DOHH2 (cell line): Measurements from ENCODE around the gene ARHGAP4.

Source experiments
- H3F3A ChIP-seq: fragments of 200-600 bp; sonication (generic), shearing (Covaris generic); 2 replicates; pipeline ENCODE4 v1.6.0; 2016; ENCODE audit warnings: antibody characterized with exemption, mild to moderate bottlenecking; ENCODE audit not compliant: control insufficient read depth, insufficient read depth
- H3K27ac ChIP-seq: fragments of 200-600 bp; sonication (generic); 2 replicates; pipeline ENCODE4 v1.5.1; 2014; ENCODE audit warnings: low read depth, mild to moderate bottlenecking, low read length, moderate library complexity
- H3K27me3 ChIP-seq: fragments of 200-600 bp; sonication (generic); 2 replicates; pipeline ENCODE4 v1.6.1; 2014; ENCODE audit warnings: mild to moderate bottlenecking, low read length, mixed read lengths; ENCODE audit not compliant: control insufficient read depth
- H3K36me3 ChIP-seq: fragments of 200-600 bp; sonication (generic); 2 replicates; pipeline ENCODE4 v1.6.1; 2014; ENCODE audit warnings: mild to moderate bottlenecking, low read length, moderate library complexity, mixed read lengths; ENCODE audit not compliant: control insufficient read depth
- H3K4me1 ChIP-seq: fragments of 200-600 bp; sonication (generic); 2 replicates; pipeline ENCODE4 v1.6.1; 2014; ENCODE audit warnings: mild to moderate bottlenecking, low read length, mixed read lengths; ENCODE audit not compliant: control insufficient read depth
- H3K4me2 ChIP-seq: fragments of 200-600 bp; sonication (generic); 2 replicates; pipeline ENCODE4 v1.6.0; 2014; ENCODE audit warnings: mild to moderate bottlenecking, low read length, moderate library complexity
- H3K4me3 ChIP-seq: fragments of 200-600 bp; sonication (generic); 2 replicates; pipeline ENCODE4 v1.5.1; 2014; ENCODE audit warnings: mild to moderate bottlenecking, low read length, mixed read lengths
- H3K79me2 ChIP-seq: fragments of 200-600 bp; sonication (generic); 2 replicates; pipeline ENCODE4 v1.6.1; 2014; ENCODE audit warnings: mild to moderate bottlenecking, low read length, mixed read lengths; ENCODE audit not compliant: control insufficient read depth
- H3K9me2 ChIP-seq: fragments of 200-600 bp; sonication (generic); replicated peaks from 2 replicates; pipeline ENCODE4 v1.6.1; 2014; ENCODE audit warnings: mild to moderate bottlenecking, low read length, mixed read lengths; ENCODE audit not compliant: control insufficient read depth
- H3K9me3 ChIP-seq: fragments of 200-600 bp; sonication (generic); 2 replicates; pipeline ENCODE4 v1.6.1; 2014; ENCODE audit warnings: antibody characterized with exemption, low read length, mixed read lengths; ENCODE audit not compliant: control insufficient read depth, insufficient read depth
- H4K20me1 ChIP-seq: fragments of 200-600 bp; sonication (generic); 2 replicates; pipeline ENCODE4 v1.6.0; 2014; ENCODE audit warnings: low read depth, mild to moderate bottlenecking, antibody characterized with exemption, low read length, moderate library complexity; ENCODE audit not compliant: control insufficient read depth, insufficient read depth
- CTCF ChIP-seq: fragments of 200-600 bp; sonication (generic); IDR thresholded peaks from one replicate; pipeline ENCODE4 v1.5.1; 2014; ENCODE audit warnings: antibody characterized with exemption, mild to moderate bottlenecking, low read depth, low read length; ENCODE audit not compliant: poor library complexity, severe bottlenecking
- EZH2phosphoT487 ChIP-seq: fragments of 200-600 bp; sonication (generic); IDR thresholded peaks from 2 replicates; pipeline ENCODE4 v1.6.1; 2017; ENCODE audit warnings: borderline replicate concordance, mild to moderate bottlenecking, antibody characterized with exemption, low read length, moderate library complexity, mixed read lengths

Gene ARHGAP4

GRCh38 chrX:153908219-153908860 is 17.7 kb downstream of the ARHGAP4 start:
- Histone ChIP-seq H3K27me3 (no peaks in the 10 kb centered on the region), H3F3A (no peaks in the 10 kb centered on the region; the same call in 1 of the 2 replicates), H3K27ac (no peak overlapping the region), H3K4me1 (peaks cover 13% of the 10 kb centered on the region), H3K79me2 (no peaks in the 10 kb centered on the region), H3K36me3 (no peaks in the 10 kb centered on the region), H3K9me3 (no peaks in the 10 kb centered on the region), H3K4me2 (no peak overlapping the region), H3K9me2 (no peaks in the 10 kb centered on the region), H4K20me1 (no peaks in the 10 kb centered on the region), H3K4me3 (no peak overlapping the region)
- TF ChIP-seq CTCF = no peak
- no peak for TF ChIP-seq EZH2phosphoT487

GRCh38 chrX:153907456-153907855 is 18.6 kb downstream of the ARHGAP4 start:
- H3K27ac ChIP-seq = no peak overlapping the region
- H4K20me1 ChIP-seq = no peaks in the 10 kb centered on the region
- H3K79me2 ChIP-seq = no peaks in the 10 kb centered on the region
- TF ChIP-seq EZH2phosphoT487 (no peak), CTCF (no peak)
- H3K4me3 ChIP-seq = no peak overlapping the region
- H3K36me3 ChIP-seq = no peaks in the 10 kb centered on the region
- no peaks in the 10 kb centered on the region; the same call in 1 of the 2 replicates for H3F3A ChIP-seq
- no peaks in the 10 kb centered on the region for H3K27me3 ChIP-seq
- no peaks in the 10 kb centered on the region for H3K9me3 ChIP-seq
- H3K4me2 ChIP-seq = no peak overlapping the region
- peaks cover 17% of the 10 kb centered on the region for H3K4me1 ChIP-seq
- H3K9me2 ChIP-seq = no peaks in the 10 kb centered on the region

GRCh38 chrX:153906126-153906917 is 19.7 kb downstream of the ARHGAP4 start:
- Histone ChIP-seq H3K79me2 (no peaks in the 10 kb centered on the region), H3K9me3 (no peaks in the 10 kb centered on the region), H3K9me2 (no peaks in the 10 kb centered on the region), H4K20me1 (no peaks in the 10 kb centered on the region), H3K4me3 (no peak overlapping the region), H3K36me3 (no peaks in the 10 kb centered on the region), H3K4me2 (no peak overlapping the region), H3K4me1 (peaks cover 28% of the 10 kb centered on the region), H3K27ac (no peak overlapping the region), H3K27me3 (no peaks in the 10 kb centered on the region), H3F3A (no peaks in the 10 kb centered on the region; the same call in 1 of the 2 replicates)
- no peak for TF ChIP-seq EZH2phosphoT487
- no peak for TF ChIP-seq CTCF
